Dermis blood vessel endothelial cell (primary cell): ENCODE measurements around the gene PI4K2A. TPM values are rescaled to one million over a fixed set of nuclear protein-coding genes. Genes with fewer than 3 reads are reported as not detected.
"Not testable (repeated sequence)": the region's sequence is repeated elsewhere in the genome, so short reads cannot be mapped to it uniquely, and the experiment has no call there.

Experiments used
- DNase-seq: peaks from one replicate; pipeline ENCODE4 v3.0.0; 2010
- total RNA-seq: library from RNA; depleted of rRNA; stranded (reverse); fragments of >200 nt; gene quantifications from 2 replicates; pipeline ENCODE4 v1.2.3, GENCODE V29; 2014

Gene PI4K2A
- total RNA-seq, 1 donor from 2014 or later = 16.7 TPM

DNA sequence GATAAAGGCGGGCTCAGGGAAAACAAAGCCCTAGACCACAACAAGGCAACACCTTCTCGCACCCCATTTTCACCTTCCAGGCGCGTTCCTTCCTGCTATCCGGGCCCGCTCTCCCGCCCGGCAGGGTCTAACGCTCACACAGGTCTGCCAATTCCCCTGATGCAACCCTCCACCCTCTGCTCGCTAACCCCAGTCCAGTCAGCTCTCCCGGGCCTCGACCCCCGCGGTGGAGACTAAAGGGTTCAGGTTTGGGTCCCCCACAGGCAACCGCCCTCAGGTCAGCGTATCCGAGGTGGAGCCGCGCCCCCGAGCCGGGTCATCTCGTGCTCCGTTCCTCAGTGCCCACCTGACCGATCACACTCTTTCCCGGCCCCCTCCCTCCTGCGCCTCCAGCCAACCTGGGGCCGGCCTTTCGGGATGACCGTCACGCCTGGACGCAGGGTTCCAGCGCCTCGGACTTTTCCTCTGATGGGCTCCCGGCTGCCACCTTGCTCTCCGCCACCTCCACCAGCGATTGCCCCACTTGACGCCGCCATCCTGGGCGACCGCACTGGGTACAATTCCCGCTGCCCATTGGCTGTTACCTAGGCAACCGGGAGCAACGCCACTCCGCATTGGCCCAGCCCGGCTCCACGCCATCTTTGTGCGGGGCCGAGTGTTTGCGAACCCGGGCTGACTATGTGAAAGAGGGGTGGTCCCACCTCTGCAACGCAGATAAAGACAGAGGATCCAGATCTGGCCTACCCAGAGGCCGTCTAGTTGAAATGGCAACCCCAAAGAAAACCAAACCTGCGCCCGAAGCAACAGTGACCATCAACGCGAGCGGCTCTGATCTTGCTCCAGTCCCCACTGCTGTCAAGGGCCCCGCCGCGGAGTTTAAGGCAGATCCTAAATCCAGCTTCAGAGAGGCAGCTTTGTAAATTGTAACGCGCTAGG, 7.3 kb upstream of the PI4K2A start, which contains the start of gene MORN4:
TSS of gene MORN4 (minus strand) at position 552 of the 936 bp plus-strand sequence. CDS start 13,847 bp downstream, outside the sequence.
- peak; percentile 95 for DNase-seq

- peak; percentile 23 for DNase-seq
Measured at GRCh38 chr10:97633921-97634320, 6.5 kb upstream of the PI4K2A start.

DNA sequence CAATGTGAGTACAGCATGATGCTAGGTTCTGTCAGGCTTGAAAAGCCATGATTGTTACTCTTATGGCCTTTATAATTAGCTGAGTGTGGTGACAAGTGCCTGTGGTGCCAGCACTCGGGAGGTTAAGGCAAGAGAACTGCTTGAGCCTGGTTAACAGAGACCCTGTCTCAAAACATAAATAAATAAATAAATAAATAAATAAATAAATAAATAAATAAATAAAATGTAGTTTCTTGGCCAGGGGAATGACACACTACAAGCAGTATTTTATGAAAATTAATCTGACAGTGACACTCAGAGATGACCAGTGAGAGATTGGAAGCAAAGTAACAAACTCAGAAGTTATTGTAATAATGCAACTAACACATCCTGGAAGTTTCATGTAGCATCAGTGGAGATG, 4.9 kb upstream of the PI4K2A start:
- DNase-seq = no peak

DNA sequence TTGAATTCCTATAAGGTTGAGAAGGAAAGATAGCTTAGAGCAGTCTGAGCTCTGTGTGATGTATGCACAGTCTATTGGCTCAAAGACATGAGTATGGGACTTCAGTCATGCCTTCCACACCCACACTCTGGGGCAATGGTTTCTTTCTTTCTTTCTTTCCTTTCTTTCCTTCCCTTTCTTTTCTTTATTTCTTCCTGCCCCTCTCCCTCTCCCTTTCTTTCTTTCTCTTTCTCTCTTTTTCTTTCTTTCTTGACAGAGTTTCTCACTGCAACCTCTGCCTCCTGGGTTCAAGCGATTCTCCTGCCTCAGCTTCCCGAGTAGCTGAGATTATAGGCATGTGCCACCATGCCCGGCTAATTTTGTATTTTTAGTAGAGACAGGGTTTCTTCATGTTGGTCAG, 1.4 kb upstream of the PI4K2A start:
- DNase-seq = not testable (repeated sequence)

- peak; percentile 46 for DNase-seq
Measured at GRCh38 chr10:97640868-97641811, 669 bp downstream of the PI4K2A start.

GRCh38 chr10:97642471-97643159, 2.1 kb downstream of the PI4K2A start:
- not testable (repeated sequence) for DNase-seq

DNA sequence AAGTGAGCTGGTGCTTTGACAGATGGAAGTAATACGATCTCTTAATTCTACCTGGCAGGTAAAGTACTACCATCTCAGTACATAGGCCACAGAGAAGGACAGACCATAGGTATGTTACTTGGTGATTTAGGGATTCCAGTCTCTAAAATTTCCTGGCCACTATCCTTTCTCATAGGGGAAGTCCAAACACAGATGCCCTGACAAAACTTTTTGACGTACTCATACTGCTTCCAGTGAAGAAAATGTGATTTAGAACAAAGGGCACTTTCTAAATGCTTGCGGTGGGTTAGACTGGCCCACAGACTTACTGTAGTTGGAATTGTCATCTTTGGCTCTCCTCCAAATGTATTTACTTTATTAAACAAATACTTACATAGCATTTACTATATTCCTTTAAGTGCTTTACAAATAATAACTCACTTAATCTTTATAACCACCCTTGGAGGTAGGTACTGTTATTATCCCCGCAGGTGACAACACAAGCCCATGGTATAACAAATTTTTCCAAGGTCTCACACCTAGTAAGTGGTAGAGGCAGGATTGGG, 3.0 kb downstream of the PI4K2A start:
- DNase-seq = no peak

- DNase-seq = no peak
Measured at GRCh38 chr10:97644936-97645335, 4.5 kb downstream of the PI4K2A start.

GRCh38 chr10:97647556-97647955, 7.1 kb downstream of the PI4K2A start:
- DNase-seq = peak; percentile 13

- peak; percentile 91 for DNase-seq
Measured at GRCh38 chr10:97648562-97649404, 8.3 kb downstream of the PI4K2A start.

GRCh38 chr10:97649405-97649750, 8.9 kb downstream of the PI4K2A start:
- not testable (repeated sequence) for DNase-seq

DNA sequence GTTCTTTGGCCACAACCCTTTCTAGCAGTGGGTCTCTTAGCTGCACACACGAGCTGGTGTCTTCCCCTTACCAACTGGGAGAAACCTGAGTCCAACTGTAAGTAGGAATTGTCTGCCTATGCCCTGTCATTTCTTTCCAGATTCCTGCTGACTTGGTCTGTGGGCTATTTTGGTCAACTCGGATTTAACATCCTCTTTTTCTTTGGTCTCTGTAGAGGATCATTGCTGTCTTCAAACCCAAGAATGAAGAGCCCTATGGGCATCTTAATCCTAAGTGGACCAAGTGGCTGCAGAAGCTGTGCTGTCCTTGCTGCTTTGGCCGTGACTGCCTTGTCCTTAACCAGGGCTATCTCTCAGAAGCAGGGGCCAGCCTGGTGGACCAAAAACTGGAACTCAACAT, 10.3 kb downstream of the PI4K2A start:
- no peak for DNase-seq

DNA sequence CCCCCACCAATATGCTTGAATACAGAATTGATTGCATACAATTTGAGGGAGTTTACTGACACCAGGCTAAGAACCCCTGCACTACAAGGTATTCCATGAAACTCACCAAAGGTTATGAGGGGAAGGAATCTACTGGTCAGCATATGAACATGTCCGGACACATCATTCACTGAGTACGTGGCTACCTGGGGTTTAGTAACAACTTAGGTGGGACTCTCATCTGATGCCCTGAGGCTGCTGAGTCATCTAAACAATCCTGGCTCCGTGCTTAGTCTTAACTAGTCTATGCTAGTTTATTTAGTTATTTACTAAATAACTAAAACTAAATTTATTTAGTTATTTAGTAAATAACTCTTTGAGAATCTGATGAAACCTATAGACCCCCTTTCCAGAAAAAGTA, 11.3 kb downstream of the PI4K2A start:
- no peak for DNase-seq

DNA sequence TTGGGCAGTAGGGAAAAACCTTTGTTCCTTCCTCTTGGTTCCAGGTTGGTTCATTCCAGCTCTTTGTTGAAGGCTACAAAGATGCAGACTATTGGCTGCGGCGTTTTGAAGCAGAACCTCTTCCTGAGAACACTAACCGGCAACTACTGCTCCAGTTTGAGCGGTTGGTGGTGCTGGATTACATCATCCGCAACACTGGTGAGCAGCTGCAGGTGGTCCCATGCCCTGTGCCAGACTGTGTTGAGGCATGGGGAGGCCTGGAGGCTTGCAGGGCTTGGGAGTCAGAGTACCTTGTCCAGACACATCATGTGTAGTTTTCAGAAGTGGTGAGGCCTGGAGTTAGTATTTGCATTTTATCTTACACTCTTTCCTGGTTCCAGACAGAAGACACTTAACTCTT, 16.3 kb downstream of the PI4K2A start:
- DNase-seq = no peak

- DNase-seq = no peak
Measured at GRCh38 chr10:97659589-97659988, 19.1 kb downstream of the PI4K2A start.

GRCh38 chr10:97664282-97664850, 23.9 kb downstream of the PI4K2A start:
- no peak for DNase-seq

GRCh38 chr10:97666992-97667391, 26.5 kb downstream of the PI4K2A start:
- DNase-seq = no peak

GRCh38 chr10:97667463-97667862, 27.0 kb downstream of the PI4K2A start:
- no peak for DNase-seq

GRCh38 chr10:97669571-97669970, 29.1 kb downstream of the PI4K2A start:
- DNase-seq = no peak

DNA sequence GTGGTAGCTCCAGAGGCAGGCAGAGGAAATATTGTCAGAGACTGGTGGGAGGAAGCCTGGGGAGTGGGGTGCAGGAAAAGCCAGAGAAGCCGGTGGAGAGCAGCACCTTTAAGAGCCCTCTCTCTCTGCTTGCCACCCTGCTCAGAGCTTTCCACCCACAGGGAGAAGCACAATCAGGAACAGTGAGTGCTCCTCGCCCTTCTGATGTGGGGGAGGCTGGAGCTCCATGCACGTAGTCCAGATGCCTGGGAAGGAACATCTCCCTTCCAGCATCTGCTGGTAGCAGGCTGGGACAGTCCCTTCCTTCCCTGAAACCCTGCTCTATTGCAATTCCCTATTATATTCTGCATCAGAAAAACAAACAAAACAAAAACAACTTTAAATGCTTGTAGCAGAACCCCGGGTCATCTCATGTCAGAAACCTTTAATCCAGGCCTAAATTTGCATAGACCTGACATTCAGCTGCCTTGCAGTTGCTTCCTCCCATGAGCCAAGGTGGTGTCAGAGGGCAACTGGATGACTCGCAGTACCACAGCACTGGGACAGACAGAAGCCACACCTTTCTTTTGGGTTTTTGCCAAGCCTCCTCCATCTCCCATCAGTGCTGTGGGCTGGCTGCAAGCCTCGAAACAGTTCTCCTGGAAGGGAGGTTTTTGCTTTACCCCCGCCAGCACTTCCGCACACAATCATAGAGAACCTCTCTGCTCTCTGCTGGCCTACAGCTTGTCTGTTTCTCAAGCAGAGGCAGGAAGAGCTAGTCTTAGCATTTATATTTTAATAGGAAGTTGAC, 33.5 kb downstream of the PI4K2A start:
- DNase-seq = no peak
